Caco-2 (cell line): ENCODE results near the gene ARFGEF2. TPM values are rescaled to one million over a fixed set of nuclear protein-coding genes. Genes with fewer than 3 reads are reported as not detected.
"Not testable (repeated sequence)": the region's sequence is repeated elsewhere in the genome, so short reads cannot be mapped to it uniquely, and the experiment has no call there.

ENCODE experiments used
- BruUV-seq: library from RNA; stranded (reverse); fragments of 400-500 nt; replicated peaks from 2 replicates; lab custom pipeline; 2021; lab: Mats Ljungman, UMichigan
- CTCF ChIA-PET: fragments of 300-600 bp; sonication (Branson Sonifier 250); formaldehyde crosslinking; loops from one replicate; lab custom pipeline; 2022; ENCODE audit warnings: antibody characterized with exemption; lab: Charles Lee
- POLR2A ChIA-PET: fragments of 300-600 bp; sonication (Branson Sonifier 250); formaldehyde crosslinking; loops from one replicate; lab custom pipeline; 2022; ENCODE audit warnings: antibody characterized with exemption; lab: Charles Lee
- DNase-seq, 2 experiments: peaks; one replicate each; pipeline versions ENCODE4 v3.0.0 to v3.0.0-alpha.2; 2020 to 2022
- H3K27me3 ChIP-seq: replicated peaks from 2 replicates; pipeline ENCODE4 v1.6.0; 2011; ENCODE audit warnings: low read length; ENCODE audit not compliant: control insufficient read depth, insufficient read depth
- H3K36me3 ChIP-seq: 2 replicates; pipeline ENCODE4 v1.5.1; 2011; ENCODE audit warnings: low read length; ENCODE audit not compliant: control insufficient read depth, insufficient read depth
- H3K4me1 ChIP-seq: fragments of 250-450 bp; sonication (Bioruptor Pico); 2 replicates; pipeline ENCODE4 v1.5.1; 2020; ENCODE audit warnings: mild to moderate bottlenecking
- H3K4me3 ChIP-seq: 2 replicates; pipeline ENCODE4 v1.5.1; 2011; ENCODE audit warnings: low read depth, mild to moderate bottlenecking, control low read depth, low read length
- H3K9me3 ChIP-seq: fragments of 250-450 bp; sonication (Bioruptor Pico); 2 replicates; pipeline ENCODE4 v1.5.1; 2020; ENCODE audit warnings: mild to moderate bottlenecking, moderate library complexity
- H3K27ac Mint-ChIP-seq: one replicate; pipeline ENCODE4 v1.8.0; 2022; ENCODE audit warnings: mixed read lengths; ENCODE audit not compliant: unreplicated experiment
- H3K27me3 Mint-ChIP-seq: one replicate; pipeline ENCODE4 v1.8.0; 2022; ENCODE audit warnings: mixed read lengths; ENCODE audit not compliant: insufficient read depth, unreplicated experiment
- H3K36me3 Mint-ChIP-seq: one replicate; pipeline ENCODE4 v1.8.0; 2022; ENCODE audit warnings: mild to moderate bottlenecking, mixed read lengths; ENCODE audit not compliant: insufficient read depth, unreplicated experiment
- H3K4me1 Mint-ChIP-seq: one replicate; pipeline ENCODE4 v1.8.0; 2022; ENCODE audit warnings: low read depth, mixed read lengths; ENCODE audit not compliant: unreplicated experiment
- H3K4me3 Mint-ChIP-seq: one replicate; pipeline ENCODE4 v1.8.0; 2022; ENCODE audit warnings: mild to moderate bottlenecking, moderate library complexity, mixed read lengths; ENCODE audit not compliant: unreplicated experiment
- H3K9me3 Mint-ChIP-seq: one replicate; pipeline ENCODE4 v1.8.0; 2022; ENCODE audit warnings: mixed read lengths; ENCODE audit not compliant: unreplicated experiment
- CTCF ChIP-seq, 2 experiments: fragments of 200-600 bp in 1 of 2; IDR thresholded peaks; 1 replicate in 1 of 2; 2 replicates in 1 of 2; pipeline versions ENCODE4 v1.5.1 to v1.8.0; 2011 to 2022; ENCODE audit warnings: antibody characterized with exemption in 1 of 2, control low read depth in 1 of 2, inconsistent platforms in 1 of 2, low read depth in 1 of 2, low read length in 1 of 2, mild to moderate bottlenecking in 1 of 2, moderate library complexity in 1 of 2; ENCODE audit not compliant: insufficient read depth in 1 of 2, severe bottlenecking in 1 of 2, unreplicated experiment in 1 of 2
- intact Hi-C: fragments of 100-400 bp; cut with micrococcal nuclease; formaldehyde crosslinking; loops from one replicate; pipeline ENCODE4 v1.10.0; 2022; ENCODE audit not compliant: unreplicated experiment
- total RNA-seq: library from RNA; stranded (reverse); gene quantifications from 2 replicates; pipeline ENCODE4 v1.2.3, GENCODE V29; 2022

ARFGEF2 gene
- total RNA-seq, 1 experiment from 2014 or later, result 78.8 TPM

- H3K36me3 Mint-ChIP-seq, result peaks cover 99% of the 10 kb centered on the region
Observed at GRCh38 chr20:48972816-48973215, 51.3 kb downstream of the ARFGEF2 start.

GRCh38 chr20:48975955-48976354, 54.4 kb downstream of the ARFGEF2 start:
- intact Hi-C loops, result no loop called here
- POLR2A ChIA-PET, result no interaction called here
- Mint-ChIP-seq H3K27me3 (no peaks in the 10 kb centered on the region), H3K4me1 (no peaks in the 10 kb centered on the region), H3K4me3 (no peak overlapping the region), H3K36me3 (peaks cover 89% of the 10 kb centered on the region), H3K9me3 (no peaks in the 10 kb centered on the region), H3K27ac (no peak overlapping the region)
- H3K36me3 ChIP-seq, result peaks cover 7% of the 10 kb centered on the region
- CTCF ChIA-PET, result no interaction called here
- no TSS peak for BruUV-seq
- no peaks in the 10 kb centered on the region for H3K27me3 ChIP-seq
- no peak overlapping the region for H3K4me3 ChIP-seq
- DNase-seq, result no peak
- no peaks in the 10 kb centered on the region for H3K4me1 ChIP-seq
- H3K9me3 ChIP-seq, result no peaks in the 10 kb centered on the region
- TF ChIP-seq CTCF (IDR thresholded peaks at IDR 0.05; ENCODE audit: insufficient read depth in 1 of 2, low read depth in 1 of 2, low read length in 1 of 2, severe bottlenecking in 1 of 2, unreplicated experiment in 1 of 2), result no peak

More at GRCh38 chr20:48972816-48973215, 51.3 kb downstream of the ARFGEF2 start:
- no peaks in the 10 kb centered on the region for H3K9me3 ChIP-seq
- BruUV-seq, result no TSS peak
- H3K4me1 ChIP-seq, result no peaks in the 10 kb centered on the region
- peaks cover 10% of the 10 kb centered on the region for H3K36me3 ChIP-seq
- CTCF ChIA-PET, result no interaction called here
- Mint-ChIP-seq H3K4me1 (no peaks in the 10 kb centered on the region), H3K4me3 (no peak overlapping the region), H3K27ac (no peak overlapping the region), H3K9me3 (no peaks in the 10 kb centered on the region), H3K27me3 (no peaks in the 10 kb centered on the region)
- DNase-seq, result no peak
- POLR2A ChIA-PET, result no interaction called here
- H3K4me3 ChIP-seq, result no peak overlapping the region
- TF ChIP-seq CTCF (IDR thresholded peaks at IDR 0.05; ENCODE audit: insufficient read depth in 1 of 2, low read depth in 1 of 2, low read length in 1 of 2, severe bottlenecking in 1 of 2, unreplicated experiment in 1 of 2), result no peak
- intact Hi-C loops, result no loop called here
- no peaks in the 10 kb centered on the region for H3K27me3 ChIP-seq

- H3K27me3 ChIP-seq, H3K27ac Mint-ChIP-seq, H3K4me3 Mint-ChIP-seq, BruUV-seq, intact Hi-C loops, H3K9me3 Mint-ChIP-seq, H3K36me3 ChIP-seq, H3K4me1 ChIP-seq, H3K27me3 Mint-ChIP-seq, H3K9me3 ChIP-seq, H3K4me1 Mint-ChIP-seq, H3K4me3 ChIP-seq, POLR2A ChIA-PET, DNase-seq, CTCF ChIA-PET: not testable (repeated sequence)
- peaks cover 84% of the 10 kb centered on the region for H3K36me3 Mint-ChIP-seq
Observed at GRCh38 chr20:48979980-48980379, 58.5 kb downstream of the ARFGEF2 start.
